HG02678 (cell line): ENCODE data around the gene ZNF322.
A peak's percentile ranks its signal among the peaks of the same experiment; 100 is the strongest.

ENCODE experiments used
- ATAC-seq: cut with Tn5 transposase; IDR thresholded peaks from one replicate; pipeline ENCODE4 v1.9.1; 2021; ENCODE audit warnings: mild to moderate bottlenecking, moderate library complexity; ENCODE audit not compliant: unreplicated experiment

The ZNF322 gene

GRCh38 chr6:26613689-26614683 lies 45.6 kb downstream of the ZNF322 start:
- ATAC-seq: no peak

- ATAC-seq: no peak
Measured at GRCh38 chr6:26613201-26613600, 46.3 kb downstream of the ZNF322 start.

GRCh38 chr6:26611599-26611998 lies 47.9 kb downstream of the ZNF322 start:
- ATAC-seq: no peak

GRCh38 chr6:26609463-26609862 lies 50.1 kb downstream of the ZNF322 start:
- no peak for ATAC-seq

- peak; percentile 81 for ATAC-seq
Measured at GRCh38 chr6:26607434-26608230, 51.9 kb downstream of the ZNF322 start.

- no peak for ATAC-seq
Measured at GRCh38 chr6:26604797-26605196, 54.7 kb downstream of the ZNF322 start.

GRCh38 chr6:26604026-26604425 lies 55.5 kb downstream of the ZNF322 start:
- ATAC-seq: no peak

GRCh38 chr6:26602262-26602661 lies 57.3 kb downstream of the ZNF322 start:
- no peak for ATAC-seq

GRCh38 chr6:26600759-26601158 lies 58.8 kb downstream of the ZNF322 start:
- no peak for ATAC-seq

GRCh38 chr6:26599591-26599990 lies 60.0 kb downstream of the ZNF322 start:
- ATAC-seq: no peak

- no peak for ATAC-seq
Measured at GRCh38 chr6:26599134-26599533, 60.4 kb downstream of the ZNF322 start.

GRCh38 chr6:26598267-26598666 lies 61.3 kb downstream of the ZNF322 start:
- no peak for ATAC-seq

- no peak for ATAC-seq
Measured at GRCh38 chr6:26597821-26598220, 61.7 kb downstream of the ZNF322 start.

GRCh38 chr6:26597389-26597766 lies 62.2 kb downstream of the ZNF322 start:
- ATAC-seq: no peak

GRCh38 chr6:26596579-26597388 lies 62.8 kb downstream of the ZNF322 start, which contains the start of gene ABT1:
TSS of gene ABT1 (plus strand) at chr6:26596953. CDS start at chr6:26596983, 30 bp downstream.
- ATAC-seq: peak; percentile 90

GRCh38 chr6:26595669-26596269 lies 63.8 kb downstream of the ZNF322 start:
- ATAC-seq: peak; percentile 56

- no peak for ATAC-seq
Measured at GRCh38 chr6:26594730-26595632, 64.6 kb downstream of the ZNF322 start.

GRCh38 chr6:26594131-26594498 lies 65.4 kb downstream of the ZNF322 start:
- no peak for ATAC-seq
